Fibroblast of mammary gland (primary cell): ENCODE measurements around the gene FAM50A.

Experiments
- DNase-seq: peaks from one replicate; pipeline ENCODE4 v3.0.0-alpha.2; 2010; ENCODE audit warnings: low read depth
- H3K4me3 ChIP-seq: 2 replicates; pipeline ENCODE4 v1.5.1; 2011; ENCODE audit warnings: low read depth, mild to moderate bottlenecking, low read length, moderate library complexity; ENCODE audit not compliant: control insufficient read depth
- CTCF ChIP-seq: conservative IDR thresholded peaks from 2 replicates; pipeline ENCODE4 v1.5.1; 2011; ENCODE audit warnings: low read depth, low read length, inconsistent platforms; ENCODE audit not compliant: control insufficient read depth, insufficient read depth

The FAM50A gene

GRCh38 chrX:154404625-154405192 is 39.2 kb upstream of the FAM50A start:
- no peak for TF ChIP-seq CTCF
- H3K4me3 ChIP-seq: no peak overlapping the region

GRCh38 chrX:154408659-154409221 is 35.2 kb upstream of the FAM50A start:
- no peak for DNase-seq
- TF ChIP-seq CTCF: no peak
- peak overlapping the region; percentile 47 for H3K4me3 ChIP-seq

More at GRCh38 chrX:154404625-154405192, 39.2 kb upstream of the FAM50A start:
- no peak for DNase-seq

GRCh38 chrX:154409222-154409871 is 34.6 kb upstream of the FAM50A start, which contains the start of gene DNASE1L1:
Gene DNASE1L1 (minus strand): TSS chrX:154409254. CDS start chrX:154405568, 3,686 bp downstream.
- TF ChIP-seq CTCF: no peak
- peak within 1 kb of the TSS; percentile 47 for H3K4me3 ChIP-seq
- peak; percentile 87 for DNase-seq

- H3K4me3 ChIP-seq: peak overlapping the region; percentile 52
- no peak for TF ChIP-seq CTCF
- DNase-seq: peak; percentile 39
Measured at GRCh38 chrX:154411981-154412340, 32.0 kb upstream of the FAM50A start.

GRCh38 chrX:154412468-154412867 is 31.5 kb upstream of the FAM50A start:
- no peak for TF ChIP-seq CTCF
- H3K4me3 ChIP-seq: peak overlapping the region; percentile 52
- DNase-seq: no peak

- no peak overlapping the region for H3K4me3 ChIP-seq
- DNase-seq: no peak
- TF ChIP-seq CTCF: no peak
Measured at GRCh38 chrX:154413142-154413541, 30.8 kb upstream of the FAM50A start.
